GM20000 (cell line): Measurements from ENCODE around the gene COL13A1.

Source experiments
- DNase-seq: peaks from one replicate; pipeline ENCODE4 v3.0.0; 2012; ENCODE audit warnings: low spot score
- TF ChIP-seq, protein P1 (sequence below): IDR thresholded peaks from 2 replicates; pipeline ENCODE4 v1.5.1; 2012; ENCODE audit warnings: mild to moderate bottlenecking, control low read depth; ENCODE audit errors: extremely low read depth, missing control alignments

Gene COL13A1

DNA sequence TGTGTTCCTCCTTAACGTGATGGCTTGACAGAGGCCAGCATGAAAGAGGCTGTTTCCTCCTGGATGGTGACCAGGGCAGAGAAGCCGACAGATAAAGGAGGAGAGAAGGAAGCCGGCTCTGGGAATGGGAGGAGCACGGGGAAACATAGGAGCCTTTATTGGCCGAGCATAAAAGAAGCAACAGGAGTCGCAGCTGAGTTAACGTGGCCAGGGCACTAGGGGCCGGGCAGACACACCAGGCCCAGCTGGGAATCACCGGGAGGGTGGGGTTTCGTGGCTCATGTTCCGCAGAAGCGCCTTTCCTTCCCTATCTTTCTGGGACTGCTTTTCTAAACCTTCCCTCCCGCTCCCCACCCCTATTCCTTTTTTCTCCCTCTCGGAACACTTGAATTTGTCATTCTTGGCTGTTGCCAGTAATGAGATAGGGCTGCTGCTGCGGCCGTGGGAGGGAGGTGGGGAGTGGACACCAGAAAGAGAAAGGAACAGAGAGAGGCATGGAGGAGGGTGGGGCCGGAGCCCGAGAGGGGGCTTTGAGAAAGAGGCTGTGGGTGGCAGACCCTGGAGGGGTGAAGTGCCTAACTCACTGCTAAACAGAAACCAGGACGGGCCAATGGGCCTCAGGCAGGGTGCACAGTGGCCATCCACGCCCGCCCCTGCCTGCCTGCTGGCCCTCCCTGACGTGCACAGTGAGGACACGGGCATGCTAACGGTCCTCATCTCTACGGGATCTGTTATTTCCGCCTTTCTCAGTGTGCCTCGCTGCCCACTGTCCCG lies 65.2 kb downstream of the COL13A1 start:
- TF ChIP-seq, protein P1, sequence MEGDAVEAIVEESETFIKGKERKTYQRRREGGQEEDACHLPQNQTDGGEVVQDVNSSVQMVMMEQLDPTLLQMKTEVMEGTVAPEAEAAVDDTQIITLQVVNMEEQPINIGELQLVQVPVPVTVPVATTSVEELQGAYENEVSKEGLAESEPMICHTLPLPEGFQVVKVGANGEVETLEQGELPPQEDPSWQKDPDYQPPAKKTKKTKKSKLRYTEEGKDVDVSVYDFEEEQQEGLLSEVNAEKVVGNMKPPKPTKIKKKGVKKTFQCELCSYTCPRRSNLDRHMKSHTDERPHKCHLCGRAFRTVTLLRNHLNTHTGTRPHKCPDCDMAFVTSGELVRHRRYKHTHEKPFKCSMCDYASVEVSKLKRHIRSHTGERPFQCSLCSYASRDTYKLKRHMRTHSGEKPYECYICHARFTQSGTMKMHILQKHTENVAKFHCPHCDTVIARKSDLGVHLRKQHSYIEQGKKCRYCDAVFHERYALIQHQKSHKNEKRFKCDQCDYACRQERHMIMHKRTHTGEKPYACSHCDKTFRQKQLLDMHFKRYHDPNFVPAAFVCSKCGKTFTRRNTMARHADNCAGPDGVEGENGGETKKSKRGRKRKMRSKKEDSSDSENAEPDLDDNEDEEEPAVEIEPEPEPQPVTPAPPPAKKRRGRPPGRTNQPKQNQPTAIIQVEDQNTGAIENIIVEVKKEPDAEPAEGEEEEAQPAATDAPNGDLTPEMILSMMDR, result no peak

DNA sequence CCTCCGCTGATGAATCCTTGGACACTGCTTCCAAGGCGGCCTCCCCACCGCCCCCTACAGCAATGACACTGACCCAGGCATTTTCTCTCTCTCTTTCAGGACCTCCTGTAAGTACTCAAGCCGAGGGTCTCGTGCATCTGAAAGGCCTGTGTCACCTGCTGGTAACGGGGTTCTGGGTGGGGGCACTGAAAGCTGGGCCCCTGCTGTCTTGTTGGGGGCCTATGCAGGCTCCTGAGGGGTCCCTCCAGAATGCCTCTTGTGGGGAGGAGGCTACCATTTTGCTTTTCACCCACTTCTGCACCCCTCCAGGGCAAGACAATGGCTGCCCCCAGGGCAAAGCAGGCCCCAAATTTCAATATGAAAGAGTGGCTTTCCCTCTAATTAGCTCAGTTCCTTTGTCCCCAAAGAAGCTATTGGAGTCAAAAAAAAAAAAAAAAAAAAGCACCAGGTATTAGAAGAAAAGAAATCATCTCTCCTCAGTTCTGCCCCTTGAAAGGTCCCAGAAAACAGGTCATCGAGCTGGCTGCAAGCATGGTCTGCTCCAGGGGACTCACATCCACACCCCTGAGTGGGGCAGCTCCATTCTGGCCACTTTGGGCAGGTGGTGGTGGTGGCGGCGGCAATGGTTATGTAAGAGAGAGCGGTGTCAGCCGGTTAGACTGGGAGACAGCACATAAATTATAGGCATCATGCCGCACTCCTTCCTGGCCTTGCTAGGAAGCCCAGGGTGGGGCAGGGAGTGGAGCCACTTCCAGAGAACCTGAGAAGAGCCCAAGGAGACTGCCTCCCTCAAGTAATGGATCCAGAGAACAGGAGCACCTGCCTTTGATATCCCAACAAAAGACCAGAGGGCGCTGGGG lies 66.2 kb downstream of the COL13A1 start:
- DNase-seq, result no peak
- TF ChIP-seq, protein P1, result no peak

More for the DNA sequence above, 65.2 kb downstream of the COL13A1 start:
- DNase-seq, result no peak

DNA sequence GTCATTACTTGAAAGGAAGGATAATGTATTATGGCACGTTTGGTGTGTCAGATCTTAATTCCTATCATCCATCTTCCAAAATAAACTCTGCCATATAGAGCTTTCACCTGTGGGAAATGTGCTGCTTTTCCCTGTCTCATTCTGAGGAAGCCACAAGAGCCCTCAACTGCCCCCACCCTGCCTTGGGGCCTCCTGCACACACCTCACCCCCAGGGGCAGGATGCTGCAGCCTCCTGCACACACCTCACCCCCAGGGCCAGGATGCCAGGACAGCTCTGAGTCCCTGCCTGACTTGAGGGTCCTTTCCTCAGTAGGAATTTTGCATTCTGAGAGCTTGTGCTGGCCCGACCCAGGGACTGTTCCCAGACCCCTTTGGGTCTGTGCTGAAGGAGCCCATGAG lies 67.1 kb downstream of the COL13A1 start:
- TF ChIP-seq, protein P1, result no peak
- no peak for DNase-seq

DNA sequence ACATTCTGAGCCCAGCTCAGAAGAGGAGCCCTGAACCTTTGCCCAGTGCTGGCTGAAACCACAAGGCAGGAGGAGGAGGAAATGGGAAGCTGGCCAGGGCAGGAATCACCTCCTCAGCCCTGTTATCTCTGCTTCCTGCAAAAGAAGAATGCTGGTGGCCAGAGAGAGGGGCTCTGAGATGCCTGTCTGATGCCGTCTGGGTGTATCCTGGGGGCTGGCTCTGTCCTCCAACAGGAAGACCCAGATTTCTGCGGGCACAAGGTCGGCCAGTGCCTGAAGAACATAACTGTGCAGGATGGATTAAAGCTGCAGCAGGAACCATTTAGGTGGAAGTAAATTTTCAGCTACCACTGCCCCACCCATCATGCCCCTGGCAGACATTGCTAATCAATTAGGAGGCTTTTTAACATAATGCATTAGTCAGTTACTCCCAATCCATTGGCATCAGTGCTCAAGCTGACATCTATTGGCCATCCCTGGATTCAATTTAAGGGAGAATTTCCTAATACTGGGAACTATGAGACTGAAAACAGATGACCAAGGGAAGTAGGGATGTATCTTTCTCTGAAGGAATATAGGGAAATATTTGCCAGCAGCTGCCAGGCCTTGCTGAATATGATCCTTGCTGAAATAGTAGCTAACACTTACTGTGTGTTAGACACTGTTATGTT lies 67.7 kb downstream of the COL13A1 start:
- no peak for DNase-seq
- TF ChIP-seq, protein P1, result no peak

DNA sequence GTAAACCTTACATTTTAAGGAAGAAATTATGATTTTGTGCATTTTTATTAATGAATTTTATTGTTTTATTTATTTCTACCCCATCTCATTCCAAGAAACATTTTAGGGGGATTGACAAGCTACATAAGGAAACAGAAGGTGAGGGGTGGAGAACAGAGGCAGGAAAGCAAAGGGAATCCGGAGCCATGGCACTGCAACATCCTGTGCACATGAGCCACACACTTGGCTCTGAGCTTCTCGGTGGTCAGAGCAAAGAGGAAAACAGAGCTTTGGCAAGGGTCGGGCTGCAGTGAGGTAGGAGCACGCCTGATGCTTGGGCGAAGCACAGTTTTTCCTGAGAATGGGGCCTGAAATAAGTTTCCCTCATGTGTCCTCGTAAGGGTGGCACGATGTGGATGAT lies 68.9 kb downstream of the COL13A1 start:
- TF ChIP-seq, protein P1, result no peak
- DNase-seq, result no peak

DNA sequence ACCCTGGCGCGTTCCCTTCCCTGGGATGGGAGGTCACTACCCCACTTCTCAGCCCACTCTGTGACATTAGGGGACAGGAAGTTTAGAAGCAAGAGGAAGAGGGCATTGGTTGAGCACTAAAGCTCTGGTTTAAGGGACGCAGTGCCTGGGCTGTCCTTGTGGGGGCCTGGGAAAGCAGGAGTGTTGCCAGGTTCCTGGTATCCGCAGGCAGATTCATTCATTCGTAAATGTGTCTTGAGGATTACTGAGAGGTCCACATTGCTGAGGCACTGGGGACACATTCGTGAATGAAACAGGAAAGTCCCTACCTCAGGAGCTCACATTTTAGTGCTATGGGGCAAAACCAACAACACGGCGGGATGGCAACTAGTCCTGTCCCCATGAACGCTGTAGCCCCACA lies 69.4 kb downstream of the COL13A1 start:
- TF ChIP-seq, protein P1, result no peak
- no peak for DNase-seq
